K562 (cell line): ENCODE data around the gene DCUN1D3. TPM values are rescaled to one million over a fixed set of nuclear protein-coding genes. Genes with fewer than 3 reads are reported as not detected.

ENCODE experiments used
- ATAC-seq: fragments of 200-7000 bp; cut with Tn5 transposase; 3 replicates; pipeline ENCODE4 v1.9.1; 2020; ENCODE audit warnings: moderate library complexity
- BruUV-seq: library from RNA; stranded (reverse); fragments of 400-500 nt; replicated peaks from 2 replicates; lab custom pipeline; 2021; lab: Mats Ljungman, UMichigan
- CTCF ChIA-PET: fragments of 300-600 bp; formaldehyde crosslinking; extraction: SDS; loops from one replicate; lab custom pipeline; 2021; ENCODE audit warnings: low intra/inter-chr PET ratio; lab: Yijun Ruan, JAX
- POLR2A ChIA-PET: fragments of 300-600, 350-650 bp; sonication (Branson Sonifier 250); formaldehyde crosslinking; extraction: SDS; loops from one replicate; lab custom pipeline; 2021; ENCODE audit warnings: antibody characterized with exemption, inconsistent platforms; lab: Yijun Ruan, JAX
- DNase-seq, 4 experiments: peaks; one replicate each; pipeline versions ENCODE4 v3.0.0 to v3.0.0-alpha.2; 2011 to 2018; ENCODE audit warnings: low spot score in 3 of 4, mixed read lengths in 3 of 4; ENCODE audit errors: extremely low read depth in 1 of 4
- FAIRE-seq: peaks from 2 replicates; lab custom pipeline; 2011; peaks lifted over from hg19 to GRCh38; lab: Jason Lieb, UNC
- H2AFZ ChIP-seq: 2 replicates; pipeline ENCODE4 v1.6.0; 2011; ENCODE audit warnings: low read depth, low read length, control low read depth, inconsistent platforms
- H3K27ac ChIP-seq: fragments of 200-600 bp; 3 replicates; pipeline ENCODE4 v1.8.0; 2011; ENCODE audit warnings: low read depth, mild to moderate bottlenecking, control low read depth, inconsistent platforms, low read length, moderate library complexity, mixed read lengths; ENCODE audit errors: extremely low read depth
- H3K27me3 ChIP-seq, 2 experiments: fragments of 300-600 bp in 1 of 2; 2 replicates in 1 of 2; 3 replicates in 1 of 2; pipeline versions ENCODE4 v1.6.0 to v1.8.0; 2011; ENCODE audit warnings: inconsistent platforms in 2 of 2, low read length in 2 of 2, mild to moderate bottlenecking in 1 of 2, mixed read lengths in 1 of 2, moderate library complexity in 1 of 2; ENCODE audit not compliant: control insufficient read depth in 2 of 2, insufficient read depth in 2 of 2
- H3K36me3 ChIP-seq: fragments of 300-600 bp; 3 replicates; pipeline ENCODE4 v1.8.0; 2011; ENCODE audit warnings: mild to moderate bottlenecking, low read length, inconsistent platforms; ENCODE audit not compliant: control insufficient read depth, insufficient read depth
- H3K4me1 ChIP-seq, 2 experiments: fragments of 200-600 bp in 1 of 2; replicated peaks in 1 of 2; 2 replicates in 1 of 2; 3 replicates in 1 of 2; pipeline versions ENCODE4 v1.5.1 to v1.8.0; 2011; ENCODE audit warnings: inconsistent platforms in 2 of 2, low read length in 2 of 2, mild to moderate bottlenecking in 1 of 2, mixed read lengths in 1 of 2, moderate library complexity in 1 of 2; ENCODE audit not compliant: control insufficient read depth in 2 of 2, insufficient read depth in 2 of 2
- H3K4me2 ChIP-seq: 2 replicates; pipeline ENCODE4 v1.6.1; 2011; ENCODE audit warnings: low read length, control low read depth, inconsistent platforms, mixed read lengths; ENCODE audit not compliant: insufficient read depth
- H3K4me3 ChIP-seq: fragments of 200-600 bp; sonication (generic), shearing (Covaris generic); 2 replicates; pipeline ENCODE4 v1.5.1; 2016; ENCODE audit warnings: control low read depth, inconsistent platforms
- H3K79me2 ChIP-seq: fragments of 200-600 bp; 3 replicates; pipeline ENCODE4 v1.8.0; 2011; ENCODE audit warnings: low read length, inconsistent platforms; ENCODE audit not compliant: control insufficient read depth, insufficient read depth
- H3K9ac ChIP-seq, 2 experiments: 2 replicates each; pipeline versions ENCODE4 v1.6.0 to v1.6.1; 2011; ENCODE audit warnings: low read depth in 2 of 2, low read length in 2 of 2, control low read depth in 1 of 2, inconsistent platforms in 1 of 2, mild to moderate bottlenecking in 1 of 2, mixed read lengths in 1 of 2; ENCODE audit not compliant: insufficient read depth in 1 of 2
- H3K9me1 ChIP-seq: one replicate; pipeline ENCODE4 v1.6.0; 2011; ENCODE audit warnings: inconsistent platforms, mild to moderate bottlenecking, low read length, moderate library complexity; ENCODE audit not compliant: control insufficient read depth, insufficient read depth
- H3K9me3 ChIP-seq: replicated peaks from 2 replicates; pipeline ENCODE4 v1.5.1; 2011; ENCODE audit warnings: low read depth, low read length, inconsistent platforms; ENCODE audit not compliant: control insufficient read depth, insufficient read depth
- H4K20me1 ChIP-seq: replicated peaks from 2 replicates; pipeline ENCODE4 v1.6.1; 2011; ENCODE audit warnings: low read length, inconsistent platforms, mixed read lengths; ENCODE audit not compliant: control insufficient read depth, insufficient read depth
- ZNF584 ChIP-seq: fragments of 200-800 bp; sonication (Bioruptor generic); IDR thresholded peaks from 2 replicates; pipeline ENCODE4 v1.6.1; 2016; ENCODE audit warnings: low read depth, mild to moderate bottlenecking, missing genetic modification characterization, missing compliant biosample characterization
- WGBS: fragments of 100-300 bp; shearing (Covaris generic); methylation state at CpG from one replicate; pipeline ENCODE4 v1.1.6; 2016; ENCODE audit warnings: low coverage, mixed read lengths; ENCODE audit not compliant: insufficient coverage; ENCODE audit errors: missing lambda C conversion rate; 5-methylcytosine and 5-hydroxymethylcytosine counted together
- in situ Hi-C: fragments of 300-500 bp; cut with MboI; formaldehyde crosslinking; loops from 4 replicates; pipeline ENCODE4 v1.15.0; 2018; ENCODE audit warnings: inconsistent platforms, mixed read lengths
- intact Hi-C: fragments of 100-400 bp; cut with micrococcal nuclease; formaldehyde crosslinking; loops from 2 replicates; pipeline ENCODE4 v1.14.2; 2022
- polyA plus RNA-seq, 8 experiments: library from polyadenylated mRNA; depleted of rRNA in 4 of 8; stranded (reverse) in 5 of 8; unstranded in 3 of 8; fragments of >200 nt; fragmentation: Nextera tagmentation in 2 of 8; fragmentation: Illumina TruSeq in 1 of 8; extraction: Ambion mirVana in 2 of 8; extraction: Trizol in 1 of 8; gene quantifications; 2 replicates each; pipeline versions ENCODE4 v1.2.1 to v1.2.3, GENCODE V29; 2011 to 2014; ENCODE audit warnings: inconsistent platforms in 1 of 8, missing spikeins in 1 of 8
- total RNA-seq, 7 experiments: library from RNA; depleted of rRNA in 6 of 7; stranded (reverse); fragments of >200 nt in 6 of 7; fragmentation: Illumina TruSeq in 2 of 7; extraction: Trizol in 2 of 7; gene quantifications; 2 replicates each; pipeline versions ENCODE4 v1.2.1 to v1.2.3, GENCODE V29; 2011 to 2021; ENCODE audit warnings: low replicate concordance in 1 of 7
- TF ChIP-seq, protein P1 (sequence below): fragments of 450-650 bp; formaldehyde crosslinking; conservative IDR thresholded peaks from 2 replicates; pipeline ENCODE4 v1.4.0; 2022; ENCODE audit warnings: mild to moderate bottlenecking, missing genetic modification characterization

The DCUN1D3 gene
- total and polyA plus RNA-seq, 9 of the 15 experiments (the other 6 are each of a cell fraction or from before 2014, with no cell fraction given): 1.0 to 4.7 (median 2.2) TPM

DNA sequence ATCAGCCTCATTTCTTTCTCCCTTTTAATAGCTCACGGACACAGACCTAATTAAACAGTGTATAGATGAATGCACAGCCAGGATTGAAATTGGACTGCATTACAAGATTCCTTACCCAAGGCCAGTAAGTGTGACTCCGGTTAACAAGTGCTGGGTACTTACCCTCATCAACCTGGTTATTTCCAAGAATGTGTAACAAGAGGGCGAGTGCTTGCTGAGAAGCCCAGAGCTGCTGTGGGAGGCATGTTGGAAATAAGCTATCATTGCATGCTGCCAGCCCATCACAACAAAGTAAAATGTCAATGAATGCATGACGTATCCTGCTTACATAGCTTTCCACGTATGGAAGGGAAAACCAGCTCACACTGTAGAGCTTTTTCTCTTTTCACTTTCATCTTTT is 19.9 kb upstream of the DCUN1D3 start:
- Histone ChIP-seq H3K9ac (no peak overlapping the region), H3K4me2 (no peak overlapping the region), H3K4me1 (peaks cover 19 to 36% of the 10 kb centered on the region in 2 experiments), H3K27ac (no peak overlapping the region), H3K27me3 (no peaks in the 10 kb centered on the region), H3K4me3 (no peak overlapping the region), H4K20me1 (no peaks in the 10 kb centered on the region), H3K9me3 (no peaks in the 10 kb centered on the region), H3K79me2 (no peaks in the 10 kb centered on the region), H2AFZ (no peak overlapping the region), H3K9me1 (no peaks in the 10 kb centered on the region), H3K36me3 (no peaks in the 10 kb centered on the region)
- intact Hi-C loops: no loop called here
- no peak for ATAC-seq
- in situ Hi-C loops: no loop called here
- no peak for DNase-seq
- ChIA-PET POLR2A (interaction anchor here (0.7 to 1.8 kb wide), 9 partner anchors 9 to 294 kb away, joined by 3 to 7 read pairs (median 4); partner anchors contain the start of genes DCUN1D3 and LYRM1), CTCF (no interaction called here)
- FAIRE-seq: no peak
- TF ChIP-seq, protein P1, sequence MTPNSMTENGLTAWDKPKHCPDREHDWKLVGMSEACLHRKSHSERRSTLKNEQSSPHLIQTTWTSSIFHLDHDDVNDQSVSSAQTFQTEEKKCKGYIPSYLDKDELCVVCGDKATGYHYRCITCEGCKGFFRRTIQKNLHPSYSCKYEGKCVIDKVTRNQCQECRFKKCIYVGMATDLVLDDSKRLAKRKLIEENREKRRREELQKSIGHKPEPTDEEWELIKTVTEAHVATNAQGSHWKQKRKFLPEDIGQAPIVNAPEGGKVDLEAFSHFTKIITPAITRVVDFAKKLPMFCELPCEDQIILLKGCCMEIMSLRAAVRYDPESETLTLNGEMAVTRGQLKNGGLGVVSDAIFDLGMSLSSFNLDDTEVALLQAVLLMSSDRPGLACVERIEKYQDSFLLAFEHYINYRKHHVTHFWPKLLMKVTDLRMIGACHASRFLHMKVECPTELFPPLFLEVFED (CRISPR knock-in tag): no peak
- TF ChIP-seq ZNF584: no peak
- BruUV-seq: no TSS peak
- WGBS: 92% methylated on average over 5 of the region's 5 CpGs
